Karpas-422 (cell line): ENCODE data around the gene SP2. TPM values are rescaled to one million over a fixed set of nuclear protein-coding genes. Genes with fewer than 3 reads are reported as not detected.

ENCODE experiments used
- DNase-seq: peaks from one replicate; pipeline ENCODE4 v3.0.0-alpha.2; 2015
- H2AFZ ChIP-seq: fragments of 200-600 bp; sonication (generic); 2 replicates; pipeline ENCODE4 v1.6.1; 2014; ENCODE audit warnings: antibody characterized with exemption, low read length, mixed read lengths
- H3K27ac ChIP-seq: fragments of 200-600 bp; sonication (generic); 2 replicates; pipeline ENCODE4 v1.5.1; 2014; ENCODE audit warnings: mild to moderate bottlenecking, low read length, moderate library complexity
- H3K27me3 ChIP-seq: fragments of 200-600 bp; sonication (generic); 2 replicates; pipeline ENCODE4 v1.6.1; 2014; ENCODE audit warnings: low read length, mixed read lengths
- H3K36me3 ChIP-seq: fragments of 200-600 bp; sonication (generic); 2 replicates; pipeline ENCODE4 v1.6.1; 2014; ENCODE audit warnings: low read length, mixed read lengths; ENCODE audit not compliant: insufficient read depth
- H3K4me1 ChIP-seq: fragments of 200-600 bp; sonication (generic); 2 replicates; pipeline ENCODE4 v1.6.1; 2014; ENCODE audit warnings: mild to moderate bottlenecking, low read length, mixed read lengths
- H3K4me2 ChIP-seq: fragments of 200-600 bp; sonication (generic); 2 replicates; pipeline ENCODE4 v1.6.1; 2014; ENCODE audit warnings: low read length, low read depth, mild to moderate bottlenecking; ENCODE audit not compliant: poor library complexity, severe bottlenecking
- H3K4me3 ChIP-seq: fragments of 200-600 bp; sonication (generic); 2 replicates; pipeline ENCODE4 v1.5.1; 2014; ENCODE audit warnings: mild to moderate bottlenecking, antibody characterized with exemption, low read length, mixed read lengths
- H3K79me2 ChIP-seq: fragments of 200-600 bp; sonication (generic); 2 replicates; pipeline ENCODE4 v1.6.1; 2014; ENCODE audit warnings: mild to moderate bottlenecking, low read length, mixed read lengths
- H3K9ac ChIP-seq: fragments of 200-600 bp; sonication (generic); 2 replicates; pipeline ENCODE4 v1.6.0; 2014; ENCODE audit warnings: low read length
- H3K9me2 ChIP-seq: fragments of 200-600 bp; sonication (generic), shearing (Covaris generic); replicated peaks from 2 replicates; pipeline ENCODE4 v1.6.0; 2014; ENCODE audit warnings: mild to moderate bottlenecking, low read length, moderate library complexity; ENCODE audit not compliant: insufficient read depth
- H3K9me3 ChIP-seq: fragments of 300-700, 200-600 bp; sonication (generic); 2 replicates; pipeline ENCODE4 v1.6.1; 2014; ENCODE audit warnings: low read length, mixed read lengths
- H4K20me1 ChIP-seq: fragments of 200-600 bp; sonication (generic); 2 replicates; pipeline ENCODE4 v1.6.1; 2014; ENCODE audit warnings: mild to moderate bottlenecking, antibody characterized with exemption, low read length, low read depth; ENCODE audit not compliant: insufficient read depth
- total RNA-seq: library from RNA; depleted of rRNA; stranded (reverse); fragments of >200 nt; shearing (Covaris generic); gene quantifications from 2 replicates; pipeline ENCODE4 v1.2.3, GENCODE V29; 2014; ENCODE audit warnings: low replicate concordance

The SP2 gene
- total RNA-seq, 1 experiment from 2014 or later: 4.4 TPM

DNA sequence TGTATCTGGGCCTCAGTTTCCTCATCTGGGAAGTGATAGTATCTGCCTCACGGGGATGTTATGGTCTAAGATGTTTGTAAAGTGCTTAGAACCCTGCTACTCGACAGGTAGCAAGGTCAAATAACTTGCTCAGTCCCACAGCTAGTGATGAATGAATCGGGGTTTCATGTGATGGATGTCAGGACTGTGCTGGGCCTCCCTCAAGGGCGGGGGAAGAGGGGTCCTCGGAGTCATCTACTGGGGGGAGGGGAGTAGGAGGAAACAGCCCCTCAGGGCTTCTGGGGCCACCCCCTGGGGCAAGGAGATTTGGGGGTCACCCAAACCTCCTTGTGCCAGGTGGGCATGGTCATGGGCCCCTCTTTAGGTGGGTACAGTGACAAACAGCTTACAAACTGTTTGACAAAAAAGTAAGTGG is 46.1 kb downstream of the SP2 start:
- Histone ChIP-seq H3K79me2 (peaks cover 8% of the 10 kb centered on the region), H3K27me3 (no peaks in the 10 kb centered on the region), H3K36me3 (no peaks in the 10 kb centered on the region), H3K4me3 (peak overlapping the region; percentile 68), H4K20me1 (no peaks in the 10 kb centered on the region), H3K4me2 (peak overlapping the region; percentile 87), H3K9ac (peak overlapping the region; percentile 81), H3K27ac (peak overlapping the region; percentile 64), H3K4me1 (peaks cover 36% of the 10 kb centered on the region), H3K9me3 (no peaks in the 10 kb centered on the region), H2AFZ (no peak overlapping the region), H3K9me2 (no peaks in the 10 kb centered on the region)
- DNase-seq: peak; percentile 65

DNA sequence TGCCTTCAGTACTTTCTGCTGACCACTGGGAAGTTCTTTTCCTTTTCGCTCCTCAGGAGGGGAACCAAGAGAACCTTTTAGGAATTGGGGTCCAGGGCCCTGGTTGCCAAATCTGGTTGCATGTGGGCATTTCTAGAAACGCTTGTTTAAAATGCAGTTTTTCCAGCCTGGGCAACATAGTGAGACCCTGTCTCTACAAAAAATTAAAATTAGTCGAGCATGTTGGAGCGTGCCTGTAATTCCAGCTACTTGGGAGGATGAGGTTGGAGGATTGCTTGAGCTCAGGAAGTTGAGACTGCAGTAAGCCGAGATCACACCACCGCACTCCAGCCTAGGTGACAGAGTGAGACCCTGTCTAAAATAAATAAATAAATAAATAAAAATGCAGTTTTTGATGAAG is 46.5 kb downstream of the SP2 start:
- H3K27me3 ChIP-seq: no peaks in the 10 kb centered on the region
- peak overlapping the region; percentile 87 for H3K4me2 ChIP-seq
- no peaks in the 10 kb centered on the region for H3K9me2 ChIP-seq
- H3K4me1 ChIP-seq: peaks cover 37% of the 10 kb centered on the region
- no peaks in the 10 kb centered on the region for H3K9me3 ChIP-seq
- peak overlapping the region; percentile 64 for H3K27ac ChIP-seq
- no peak overlapping the region for H2AFZ ChIP-seq
- H3K36me3 ChIP-seq: no peaks in the 10 kb centered on the region
- no peak for DNase-seq
- H3K9ac ChIP-seq: peak overlapping the region; percentile 81
- peak overlapping the region; percentile 68 for H3K4me3 ChIP-seq
- H4K20me1 ChIP-seq: no peaks in the 10 kb centered on the region
- H3K79me2 ChIP-seq: peaks cover 8% of the 10 kb centered on the region

DNA sequence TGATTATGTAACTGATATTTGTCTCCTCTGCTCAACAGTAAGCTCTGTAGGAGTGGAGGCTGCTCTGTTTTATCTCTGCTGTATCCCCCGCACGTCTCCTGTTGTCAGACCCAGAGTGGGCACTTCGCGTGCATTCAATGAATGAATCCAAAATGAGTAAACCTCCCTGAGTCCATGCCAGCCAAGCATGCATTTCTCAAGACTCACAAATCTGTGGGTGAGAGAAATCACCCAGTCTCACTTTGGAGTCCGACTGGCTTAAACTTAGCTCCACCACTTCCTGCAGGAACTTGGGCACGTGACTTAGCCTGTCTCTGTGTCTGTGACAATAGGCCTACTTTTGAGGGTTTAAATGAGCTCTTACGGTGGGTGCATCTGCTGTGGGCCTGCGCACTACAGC is 49.0 kb downstream of the SP2 start:
- Histone ChIP-seq H3K9ac (no peak overlapping the region), H3K4me3 (no peak overlapping the region), H3K27me3 (no peaks in the 10 kb centered on the region), H3K9me3 (no peaks in the 10 kb centered on the region), H3K36me3 (no peaks in the 10 kb centered on the region; the same call in 1 of the 2 replicates), H3K4me1 (peaks cover 54% of the 10 kb centered on the region), H3K9me2 (no peaks in the 10 kb centered on the region), H3K27ac (no peak overlapping the region), H3K4me2 (no peak overlapping the region), H4K20me1 (no peaks in the 10 kb centered on the region), H3K79me2 (peaks cover 8% of the 10 kb centered on the region), H2AFZ (no peak overlapping the region)
- no peak for DNase-seq

GRCh38 chr17:47945529-47946508 is 49.8 kb downstream of the SP2 start:
- no peaks in the 10 kb centered on the region for H3K9me3 ChIP-seq
- no peak overlapping the region for H3K27ac ChIP-seq
- H3K4me2 ChIP-seq: no peak overlapping the region
- peaks cover 54% of the 10 kb centered on the region for H3K4me1 ChIP-seq
- no peak overlapping the region for H2AFZ ChIP-seq
- H3K9me2 ChIP-seq: no peaks in the 10 kb centered on the region
- H4K20me1 ChIP-seq: no peaks in the 10 kb centered on the region
- H3K4me3 ChIP-seq: no peak overlapping the region
- DNase-seq: no peak
- no peak overlapping the region for H3K9ac ChIP-seq
- H3K36me3 ChIP-seq: no peaks in the 10 kb centered on the region; the same call in 1 of the 2 replicates
- no peaks in the 10 kb centered on the region for H3K27me3 ChIP-seq
- peaks cover 8% of the 10 kb centered on the region for H3K79me2 ChIP-seq

DNA sequence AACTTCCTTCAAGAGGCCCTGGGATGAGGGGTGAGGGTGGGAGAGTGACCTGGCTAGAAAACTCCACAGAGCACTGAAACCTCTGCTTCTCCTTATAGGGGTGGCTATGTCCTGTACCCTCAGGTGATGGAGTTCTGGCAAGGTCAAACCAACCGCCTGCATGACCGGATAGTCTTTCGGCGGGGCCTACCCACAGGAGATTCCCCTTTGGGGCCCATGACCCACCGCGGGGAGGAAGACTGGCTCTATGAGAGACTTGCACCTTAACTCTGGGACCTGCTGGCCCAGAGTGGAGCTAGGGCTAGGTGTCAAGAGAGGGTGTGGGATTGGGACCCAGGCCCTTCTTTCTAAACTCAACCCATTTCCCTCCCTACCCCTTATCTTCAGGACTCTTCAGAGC is 50.5 kb downstream of the SP2 start:
- H2AFZ ChIP-seq: no peak overlapping the region
- no peaks in the 10 kb centered on the region for H4K20me1 ChIP-seq
- H3K79me2 ChIP-seq: peaks cover 8% of the 10 kb centered on the region
- no peak overlapping the region for H3K4me3 ChIP-seq
- H3K36me3 ChIP-seq: no peaks in the 10 kb centered on the region; the same call in 1 of the 2 replicates
- H3K27me3 ChIP-seq: no peaks in the 10 kb centered on the region
- no peaks in the 10 kb centered on the region for H3K9me2 ChIP-seq
- no peak overlapping the region for H3K9ac ChIP-seq
- no peak overlapping the region for H3K4me2 ChIP-seq
- peaks cover 58% of the 10 kb centered on the region for H3K4me1 ChIP-seq
- no peaks in the 10 kb centered on the region for H3K9me3 ChIP-seq
- no peak overlapping the region for H3K27ac ChIP-seq
- DNase-seq: no peak

- Histone ChIP-seq H3K9me3 (no peaks in the 10 kb centered on the region), H3K4me1 (peaks cover 62% of the 10 kb centered on the region), H3K4me2 (no peak overlapping the region), H3K27ac (no peak overlapping the region), H3K9me2 (no peaks in the 10 kb centered on the region), H3K27me3 (no peaks in the 10 kb centered on the region), H3K4me3 (no peak overlapping the region), H3K9ac (no peak overlapping the region), H3K36me3 (no peaks in the 10 kb centered on the region; the same call in 1 of the 2 replicates), H4K20me1 (no peaks in the 10 kb centered on the region), H3K79me2 (peaks cover 7% of the 10 kb centered on the region), H2AFZ (no peak overlapping the region)
- DNase-seq: peak; percentile 92
Observed at GRCh38 chr17:47946929-47947397, 50.9 kb downstream of the SP2 start.

DNA sequence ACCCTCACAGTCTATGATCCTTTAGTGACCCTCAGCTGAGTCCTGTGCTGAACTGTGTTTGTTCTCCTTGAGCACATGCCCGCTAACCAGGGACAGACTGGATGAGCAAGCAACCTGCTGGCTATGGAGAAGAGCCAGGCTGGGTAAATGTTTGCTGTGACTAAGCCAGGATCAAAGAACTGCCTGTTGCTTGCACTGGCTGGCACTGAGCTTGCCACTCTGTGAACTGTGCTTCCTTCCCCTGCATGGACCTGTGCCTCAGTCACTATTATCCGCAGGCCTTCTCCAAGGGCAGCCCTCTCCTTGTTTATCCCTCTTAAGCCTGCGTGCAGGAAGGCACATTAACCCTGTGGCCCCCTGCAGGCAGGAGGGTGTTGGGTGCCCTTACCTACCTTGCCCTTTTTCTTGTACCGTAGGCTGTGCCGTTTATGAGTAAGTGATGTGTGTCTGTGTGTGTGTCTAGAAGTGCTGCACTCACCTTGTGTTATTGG is 52.7 kb downstream of the SP2 start:
- Histone ChIP-seq H3K36me3 (no peaks in the 10 kb centered on the region; the same call in 1 of the 2 replicates), H3K4me1 (peaks cover 58% of the 10 kb centered on the region)

DNA sequence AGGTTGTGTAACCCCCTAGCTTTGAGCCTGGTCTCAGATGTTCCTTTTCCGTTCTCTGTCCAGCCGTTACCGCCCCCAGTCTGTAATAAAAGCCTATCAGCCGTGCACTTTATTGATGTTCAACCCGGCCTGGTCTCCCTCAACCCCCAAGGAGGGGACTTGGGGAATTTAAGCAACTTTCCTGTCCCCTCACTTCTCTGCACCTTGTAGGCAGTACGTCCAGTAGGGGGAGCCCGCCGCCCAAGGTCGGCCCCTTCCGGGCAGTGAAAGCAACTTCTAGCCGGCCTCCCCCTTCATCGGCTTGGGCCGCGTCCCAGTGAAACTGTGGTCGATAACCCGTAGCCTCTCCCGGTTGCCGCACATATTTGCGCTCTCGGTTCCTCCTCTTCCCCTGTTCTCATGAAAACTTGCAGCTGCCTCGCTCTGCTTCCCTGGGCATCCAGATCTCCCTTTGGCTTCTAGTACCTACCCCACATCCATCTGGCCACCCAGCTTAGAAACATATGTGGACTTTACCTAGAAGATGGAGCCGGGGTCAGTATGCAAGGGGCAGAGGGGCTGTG is 53.2 kb downstream of the SP2 start:
- Histone ChIP-seq H3K4me2 (peak overlapping the region; percentile 92), H3K4me1 (peaks cover 60% of the 10 kb centered on the region), H3K4me3 (peak overlapping the region; percentile 66), H3K9ac (peak overlapping the region; percentile 84), H3K27me3 (no peaks in the 10 kb centered on the region), H3K27ac (peak overlapping the region; percentile 95), H3K9me2 (no peaks in the 10 kb centered on the region), H4K20me1 (no peaks in the 10 kb centered on the region), H3K79me2 (no peaks in the 10 kb centered on the region), H2AFZ (no peak overlapping the region), H3K9me3 (no peaks in the 10 kb centered on the region), H3K36me3 (no peaks in the 10 kb centered on the region; the same call in 1 of the 2 replicates)
- DNase-seq: peak; percentile 93

More for the DNA sequence above, 52.7 kb downstream of the SP2 start:
- H2AFZ ChIP-seq: no peak overlapping the region
- H3K79me2 ChIP-seq: no peaks in the 10 kb centered on the region
- peak overlapping the region; percentile 92 for H3K4me2 ChIP-seq
- no peaks in the 10 kb centered on the region for H3K9me2 ChIP-seq
- no peak for DNase-seq
- no peak overlapping the region; the same call in 1 of the 2 replicates for H3K4me3 ChIP-seq
- no peaks in the 10 kb centered on the region for H3K27me3 ChIP-seq
- H4K20me1 ChIP-seq: no peaks in the 10 kb centered on the region
- peak overlapping the region; percentile 95 for H3K27ac ChIP-seq
- peak overlapping the region; percentile 84 for H3K9ac ChIP-seq
- no peaks in the 10 kb centered on the region for H3K9me3 ChIP-seq
